SK-N-SH (cell line): ENCODE data around the gene CLINT1. TPM values are rescaled to one million over a fixed set of nuclear protein-coding genes. Genes with fewer than 3 reads are reported as not detected.
A peak's percentile ranks its signal among the peaks of the same experiment; 100 is the strongest.

Experiments used
- CTCF ChIA-PET: fragments of 300-600, 350-600 bp; formaldehyde crosslinking; extraction: SDS; loops from one replicate; lab custom pipeline; 2021; lab: Yijun Ruan, JAX
- POLR2A ChIA-PET: fragments of 350-600 bp; sonication (Branson Sonifier 250); formaldehyde crosslinking; extraction: SDS; loops from one replicate; lab custom pipeline; 2020; ENCODE audit warnings: antibody characterized with exemption, inconsistent platforms; lab: Yijun Ruan, JAX
- DNase-seq: peaks from one replicate; pipeline ENCODE4 v3.0.0; 2012
- H2AFZ ChIP-seq: fragments of 200-600 bp; sonication (generic); 2 replicates; pipeline ENCODE4 v1.8.1; 2016; ENCODE audit warnings: antibody characterized with exemption, mild to moderate bottlenecking, low read depth
- H3F3A ChIP-seq: fragments of 200-600 bp; sonication (generic); replicated peaks from 2 replicates; pipeline ENCODE3; 2016; ENCODE audit warnings: antibody characterized with exemption, mild to moderate bottlenecking; ENCODE audit not compliant: insufficient read depth
- H3K27ac ChIP-seq, 2 experiments: fragments of 200-500 bp in 1 of 2; fragments of 200-600 bp in 1 of 2; sonication (Bioruptor generic) in 1 of 2; sonication (generic), shearing (Covaris generic) in 1 of 2; 2 replicates each; pipeline versions ENCODE4 v1.5.1 to v1.6.1; 2014 to 2016; ENCODE audit warnings: low read depth in 2 of 2, inconsistent platforms in 1 of 2, low read length in 1 of 2, mild to moderate bottlenecking in 1 of 2, mixed read lengths in 1 of 2
- H3K27me3 ChIP-seq: fragments of 200-600 bp; sonication (generic), shearing (Covaris generic); 2 replicates; pipeline ENCODE4 v1.6.1; 2016; ENCODE audit warnings: mixed run types; ENCODE audit not compliant: insufficient read depth
- H3K36me3 ChIP-seq, 2 experiments: fragments of 200-500 bp in 1 of 2; fragments of 200-600 bp in 1 of 2; sonication (Bioruptor generic) in 1 of 2; sonication (generic) in 1 of 2; replicated peaks in 1 of 2; 2 replicates each; pipeline versions ENCODE3 to v1.5.1; 2014 to 2016; ENCODE audit warnings: low read length in 1 of 2, mild to moderate bottlenecking in 1 of 2; ENCODE audit not compliant: insufficient read depth in 2 of 2, control insufficient read depth in 1 of 2
- H3K4me1 ChIP-seq, 2 experiments: fragments of 200-500 bp in 1 of 2; fragments of 200-600 bp in 1 of 2; sonication (Bioruptor generic) in 1 of 2; sonication (generic), shearing (Covaris generic) in 1 of 2; 2 replicates each; pipeline versions ENCODE4 v1.5.1 to v1.6.1; 2014 to 2016; ENCODE audit warnings: low read depth in 1 of 2, low read length in 1 of 2, mixed run types in 1 of 2; ENCODE audit not compliant: insufficient read depth in 2 of 2, control insufficient read depth in 1 of 2
- H3K4me2 ChIP-seq: fragments of 200-600 bp; sonication (generic), shearing (Covaris generic); 2 replicates; pipeline ENCODE4 v1.6.1; 2017; ENCODE audit warnings: mixed run types
- H3K4me3 ChIP-seq, 2 experiments: fragments of 200-500 bp in 1 of 2; fragments of 200-600 bp in 1 of 2; sonication (Bioruptor generic) in 1 of 2; sonication (generic), shearing (Covaris generic) in 1 of 2; 2 replicates each; pipeline versions ENCODE4 v1.5.1 to v1.8.1; 2014 to 2016; ENCODE audit warnings: low read depth in 2 of 2, inconsistent platforms in 1 of 2, low read length in 1 of 2, mild to moderate bottlenecking in 1 of 2, mixed read lengths in 1 of 2, moderate library complexity in 1 of 2
- H3K79me2 ChIP-seq: fragments of 200-600 bp; sonication (generic); 2 replicates; pipeline ENCODE4 v1.8.1; 2017; ENCODE audit warnings: mild to moderate bottlenecking; ENCODE audit not compliant: insufficient read depth
- H3K9ac ChIP-seq: fragments of 200-600 bp; sonication (generic); 2 replicates; pipeline ENCODE4 v1.6.1; 2017; ENCODE audit warnings: mixed run types
- H3K9me2 ChIP-seq: fragments of 200-600 bp; sonication (generic); 2 replicates; pipeline ENCODE4 v1.6.1; 2017; ENCODE audit warnings: mixed run types
- H3K9me3 ChIP-seq: fragments of 200-600 bp; sonication (generic); 2 replicates; pipeline ENCODE4 v1.6.1; 2017; ENCODE audit warnings: mixed run types, mild to moderate bottlenecking, moderate library complexity
- H4K20me1 ChIP-seq: fragments of 200-600 bp; sonication (generic); 2 replicates; pipeline ENCODE4 v1.6.1; 2017; ENCODE audit warnings: mild to moderate bottlenecking, mixed run types; ENCODE audit not compliant: insufficient read depth
- CTCF ChIP-seq: fragments of 200-600 bp; sonication (generic); IDR thresholded peaks from 2 replicates; pipeline ENCODE4 v1.6.1; 2017; ENCODE audit warnings: antibody characterized with exemption, mild to moderate bottlenecking, moderate library complexity
- FOXM1 ChIP-seq: IDR thresholded peaks from 2 replicates; pipeline ENCODE4 v1.4.0; 2012; ENCODE audit warnings: low read depth, mild to moderate bottlenecking
- MAX ChIP-seq: IDR thresholded peaks from 2 replicates; pipeline ENCODE4 v1.4.0; 2012; ENCODE audit warnings: low read depth
- RAD21 ChIP-seq: IDR thresholded peaks from 2 replicates; pipeline ENCODE4 v1.6.1; 2012; ENCODE audit warnings: mild to moderate bottlenecking, low read length
- REST ChIP-seq: IDR thresholded peaks from 2 replicates; pipeline ENCODE4 v1.6.1; 2012; ENCODE audit warnings: mild to moderate bottlenecking, low read depth, low read length, moderate library complexity
- SMC3 ChIP-seq: IDR thresholded peaks from 2 replicates; pipeline ENCODE4 v1.6.1; 2012; ENCODE audit warnings: low read depth, low read length, improper control_type of control experiment
- USF2 ChIP-seq: fragments of 150-350 bp; IDR thresholded peaks from 2 replicates; pipeline ENCODE4 v1.6.1; 2017; ENCODE audit warnings: antibody characterized with exemption, low read length, low read depth, borderline replicate concordance
- WGBS: methylation state at CpG from one replicate; pipeline ENCODE4 v1.1.6; 2017; ENCODE audit warnings: low lambda C conversion rate; 5-methylcytosine and 5-hydroxymethylcytosine counted together
- polyA plus RNA-seq, 3 experiments: library from polyadenylated mRNA; depleted of rRNA; stranded (reverse); fragments of >200 nt; gene quantifications; 2 replicates each; pipeline ENCODE4 v1.2.3, GENCODE V29; 2012

Gene CLINT1
- polyA plus RNA-seq, 1 of the 3 experiments (the other 2 are of a cell fraction), result 65.4 TPM

GRCh38 chr5:157761690-157762621, 97.0 kb downstream of the CLINT1 start:
- H3K9me3 ChIP-seq, result no peaks in the 10 kb centered on the region
- peaks cover 5 to 11% of the 10 kb centered on the region in 2 experiments for H3K36me3 ChIP-seq
- H3K4me1 ChIP-seq, result no peaks in the 10 kb centered on the region; a peak in 1 of 4 replicates
- CTCF ChIA-PET, result interaction anchor here (0.6 to 6.0 kb wide), 47 partner anchors 8 to 1376 kb away, joined by 3 to 41 read pairs (median 5); partner anchors contain the start of genes LSM11 and THG1L
- H3K9me2 ChIP-seq, result no peaks in the 10 kb centered on the region
- WGBS, result 63% methylated on average over 10 of the region's 10 CpGs
- no peaks in the 10 kb centered on the region for H3K27me3 ChIP-seq
- no peak overlapping the region for H3K4me2 ChIP-seq
- POLR2A ChIA-PET, result no interaction called here
- no peaks in the 10 kb centered on the region for H3F3A ChIP-seq
- H3K9ac ChIP-seq, result no peak overlapping the region
- H2AFZ ChIP-seq, result peak overlapping the region; percentile 71
- no peak for TF ChIP-seq REST
- TF ChIP-seq USF2, result no peak
- no peak for TF ChIP-seq MAX
- peak; percentile 84 for TF ChIP-seq RAD21
- TF ChIP-seq CTCF, result peak; percentile 80
- no peak for TF ChIP-seq FOXM1
- TF ChIP-seq SMC3, result peak; percentile 69
- TF ChIP-seq, all 33 proteins: peak for 3
- DNase-seq, result peak; percentile 75
- Histone ChIP-seq H3K79me2 (no peaks in the 10 kb centered on the region), H4K20me1 (no peaks in the 10 kb centered on the region), H3K4me3 (peak overlapping the region in 1 of 2 experiments; percentile 25; a peak in 1 of 4 replicates), H3K27ac (no peak overlapping the region)
